ENCODE data around the gene AOPEP. TPM values are rescaled to one million over a fixed set of nuclear protein-coding genes. Genes with fewer than 3 reads are reported as not detected.

The AOPEP gene
- total and polyA plus RNA-seq, 2 of the 13 experiments (the other 11 are each of a cell fraction or from before 2014, with no cell fraction given) = 22.2 to 41.6 TPM

GRCh38 chr9:94853887-94854286 is 127.4 kb downstream of the AOPEP start (continued):
- TF ChIP-seq ZNF362 (CRISPR knock-in tag; IDR thresholded peaks at IDR 0.05; ENCODE audit: borderline replicate concordance) = no peak
- no peak for TF ChIP-seq CCAR2 (optimal IDR thresholded peaks at IDR 0.05; ENCODE audit: low read depth, low read length)
- no peak for TF ChIP-seq CENPT (CRISPR knock-in tag; IDR thresholded peaks at IDR 0.05; ENCODE audit: low read depth)
- TF ChIP-seq ZNF18 (CRISPR knock-in tag; IDR thresholded peaks at IDR 0.05; ENCODE audit: insufficient replicate concordance) = no peak
- no peak for TF ChIP-seq NFRKB (IDR thresholded peaks at IDR 0.05)
- no peak for TF ChIP-seq ZNF773 (CRISPR knock-in tag; IDR thresholded peaks at IDR 0.05; ENCODE audit: borderline replicate concordance)
- no peak for TF ChIP-seq LCORL (IDR thresholded peaks at IDR 0.05)
- no peak for TF ChIP-seq LCORL (CRISPR knock-in tag; IDR thresholded peaks at IDR 0.05)
- peak; percentile 44; the same call in 1 of the 2 replicates for TF ChIP-seq ATF3 (CRISPR knock-in tag; IDR thresholded peaks at IDR 0.05)
- no peak for TF ChIP-seq GATAD1 (CRISPR knock-in tag; IDR thresholded peaks at IDR 0.05)
- no peak for TF ChIP-seq PAWR (CRISPR knock-in tag; IDR thresholded peaks at IDR 0.05; ENCODE audit: borderline replicate concordance)
- no peak for TF ChIP-seq BHLHE40 (IDR thresholded peaks at IDR 0.05; ENCODE audit: low read length)
- TF ChIP-seq ZNF678 (CRISPR knock-in tag; IDR thresholded peaks at IDR 0.05) = no peak
- no peak for TF ChIP-seq TBP (CRISPR knock-in tag; IDR thresholded peaks at IDR 0.05)
- TF ChIP-seq RXRA (CRISPR knock-in tag; IDR thresholded peaks at IDR 0.05) = no peak
- TF ChIP-seq PLRG1 (conservative IDR thresholded peaks at IDR 0.05) = no peak
- no peak for TF ChIP-seq PCBP1 (IDR thresholded peaks at IDR 0.05; ENCODE audit: borderline replicate concordance, low read depth, low read length)
- TF ChIP-seq ZNF350 (CRISPR knock-in tag; IDR thresholded peaks at IDR 0.05; ENCODE audit: borderline replicate concordance, low read depth) = no peak
- TF ChIP-seq HINFP (CRISPR knock-in tag; IDR thresholded peaks at IDR 0.05; ENCODE audit: low read depth) = no peak
- TF ChIP-seq SMAD9 (CRISPR knock-in tag; IDR thresholded peaks at IDR 0.05) = no peak
- no peak for TF ChIP-seq ZSCAN31 (CRISPR knock-in tag; IDR thresholded peaks at IDR 0.05; ENCODE audit: low read depth)
- TF ChIP-seq ZNF563 (CRISPR knock-in tag; IDR thresholded peaks at IDR 0.05) = no peak
- TF ChIP-seq FOXK1 (CRISPR knock-in tag; IDR thresholded peaks at IDR 0.05; ENCODE audit: borderline replicate concordance, low read depth) = no peak
- TF ChIP-seq ZNF556 (CRISPR knock-in tag; IDR thresholded peaks at IDR 0.05; ENCODE audit: borderline replicate concordance) = no peak
- no peak for TF ChIP-seq ZIK1 (CRISPR knock-in tag; IDR thresholded peaks at IDR 0.05; ENCODE audit: borderline replicate concordance, low read depth)
- no peak for TF ChIP-seq ZNF234 (CRISPR knock-in tag; conservative IDR thresholded peaks at IDR 0.05)
- peak; percentile 30 for TF ChIP-seq TEAD3 (CRISPR knock-in tag; optimal IDR thresholded peaks at IDR 0.05; ENCODE audit: borderline replicate concordance)
- TF ChIP-seq ZNF496 (CRISPR knock-in tag; IDR thresholded peaks at IDR 0.05; ENCODE audit: insufficient replicate concordance) = no peak
- no peak for TF ChIP-seq CBX5 (CRISPR knock-in tag; IDR thresholded peaks at IDR 0.05; ENCODE audit: borderline replicate concordance)
- no peak for TF ChIP-seq MBD4 (IDR thresholded peaks at IDR 0.05; ENCODE audit: borderline replicate concordance, low read length)
